H9 (cell line): ENCODE measurements around the gene RAI1. TPM values are rescaled to one million over a fixed set of nuclear protein-coding genes. Genes with fewer than 3 reads are reported as not detected.

ENCODE experiments used
- DNase-seq: peaks from one replicate; pipeline ENCODE4 v3.0.0-alpha.2; 2017
- H2AFZ ChIP-seq: one replicate; pipeline ENCODE4 v1.6.1; 2013; ENCODE audit warnings: mild to moderate bottlenecking, low read length, control low read depth, moderate library complexity
- H2AK5ac ChIP-seq: 2 replicates; pipeline ENCODE4 v1.6.1; 2013; ENCODE audit warnings: low read length, control low read depth, mixed read lengths; ENCODE audit not compliant: insufficient read length
- H2BK120ac ChIP-seq: one replicate; pipeline ENCODE4 v1.6.1; 2013; ENCODE audit warnings: low read depth, mild to moderate bottlenecking, low read length, control low read depth, inconsistent platforms; ENCODE audit not compliant: poor library complexity, severe bottlenecking
- H2BK12ac ChIP-seq: 2 replicates; pipeline ENCODE4 v1.6.1; 2013; ENCODE audit warnings: low read length, control low read depth, mixed read lengths, low read depth; ENCODE audit not compliant: insufficient read length
- H2BK15ac ChIP-seq: 2 replicates; pipeline ENCODE4 v1.6.1; 2013; ENCODE audit warnings: low read depth, low read length, control low read depth
- H2BK20ac ChIP-seq: one replicate; pipeline ENCODE4 v1.6.1; 2013; ENCODE audit warnings: low read depth, mild to moderate bottlenecking, low read length, control low read depth, inconsistent platforms; ENCODE audit not compliant: poor library complexity, severe bottlenecking
- H2BK5ac ChIP-seq: 2 replicates; pipeline ENCODE4 v1.6.1; 2013; ENCODE audit warnings: low read length, control low read depth, mixed read lengths; ENCODE audit not compliant: insufficient read length
- H3K14ac ChIP-seq: 2 replicates; pipeline ENCODE4 v1.6.1; 2013; ENCODE audit warnings: low read length, control low read depth; ENCODE audit not compliant: insufficient read depth
- H3K18ac ChIP-seq: 2 replicates; pipeline ENCODE4 v1.6.1; 2013; ENCODE audit warnings: low read depth, mild to moderate bottlenecking, mixed read lengths, low read length, control low read depth; ENCODE audit not compliant: insufficient read length
- H3K23ac ChIP-seq: 2 replicates; pipeline ENCODE4 v1.6.1; 2013; ENCODE audit warnings: low read length, control low read depth, mixed read lengths, low read depth; ENCODE audit not compliant: insufficient read length
- H3K23me2 ChIP-seq: 2 replicates; pipeline ENCODE4 v1.6.1; 2013; ENCODE audit warnings: low read depth, mild to moderate bottlenecking, mixed read lengths, low read length, control low read depth; ENCODE audit not compliant: insufficient read length, poor library complexity, severe bottlenecking
- H3K27ac ChIP-seq: 2 replicates; pipeline ENCODE4 v1.5.1; 2013; ENCODE audit warnings: low read length, control low read depth, mixed read lengths, low read depth; ENCODE audit not compliant: insufficient read length
- H3K27me3 ChIP-seq: 2 replicates; pipeline ENCODE4 v1.6.1; 2013; ENCODE audit warnings: low read length, control low read depth, inconsistent platforms; ENCODE audit not compliant: insufficient read depth
- H3K4ac ChIP-seq: 2 replicates; pipeline ENCODE4 v1.6.1; 2013; ENCODE audit warnings: low read depth, mild to moderate bottlenecking, control low read depth, inconsistent platforms, low read length, moderate library complexity
- H3K4me1 ChIP-seq: 2 replicates; pipeline ENCODE4 v1.6.1; 2013; ENCODE audit warnings: low read length, control low read depth, inconsistent platforms; ENCODE audit not compliant: insufficient read depth
- H3K4me2 ChIP-seq: 2 replicates; pipeline ENCODE4 v1.6.1; 2013; ENCODE audit warnings: low read length, control low read depth, mixed read lengths; ENCODE audit not compliant: insufficient read length, insufficient read depth
- H3K56ac ChIP-seq: 2 replicates; pipeline ENCODE4 v1.6.1; 2013; ENCODE audit warnings: low read depth, mild to moderate bottlenecking, mixed read lengths, low read length, control low read depth; ENCODE audit not compliant: insufficient read length
- H3K79me1 ChIP-seq: 2 replicates; pipeline ENCODE4 v1.6.1; 2013; ENCODE audit warnings: low read depth, mild to moderate bottlenecking, moderate library complexity, low read length, control low read depth, inconsistent platforms; ENCODE audit not compliant: insufficient read depth, poor library complexity, severe bottlenecking
- H3K79me2 ChIP-seq: 2 replicates; pipeline ENCODE4 v1.6.1; 2013; ENCODE audit warnings: low read length, control low read depth, inconsistent platforms; ENCODE audit not compliant: insufficient read depth
- H3K9ac ChIP-seq: 2 replicates; pipeline ENCODE4 v1.6.1; 2013; ENCODE audit warnings: low read length, control low read depth, mixed read lengths; ENCODE audit not compliant: insufficient read length; ENCODE audit errors: extremely low read depth
- H3K9me3 ChIP-seq: one replicate; pipeline ENCODE4 v1.6.1; 2013; ENCODE audit warnings: low read depth, low read length, inconsistent platforms; ENCODE audit not compliant: control insufficient read depth
- H3T11ph ChIP-seq: one replicate; pipeline ENCODE4 v1.6.1; 2013; ENCODE audit warnings: mild to moderate bottlenecking, low read length, control low read depth, inconsistent platforms
- H4K20me1 ChIP-seq: one replicate; pipeline ENCODE4 v1.6.1; 2013; ENCODE audit not compliant: control insufficient read depth, insufficient read length, insufficient read depth
- H4K5ac ChIP-seq: 2 replicates; pipeline ENCODE4 v1.6.1; 2013; ENCODE audit warnings: low read depth, mild to moderate bottlenecking, mixed read lengths, low read length, control low read depth; ENCODE audit not compliant: insufficient read length
- H4K8ac ChIP-seq: replicated peaks from 2 replicates; pipeline ENCODE4 v1.6.1; 2013; ENCODE audit warnings: low read length, control low read depth, mixed read lengths, low read depth; ENCODE audit not compliant: insufficient read length
- H4K91ac ChIP-seq: 2 replicates; pipeline ENCODE4 v1.6.1; 2013; ENCODE audit warnings: low read depth, mild to moderate bottlenecking, moderate library complexity, mixed read lengths, low read length, control low read depth; ENCODE audit not compliant: insufficient read length
- H3K27ac Mint-ChIP-seq, 3 experiments: 2 replicates in 2 of 3; 3 replicates in 1 of 3; pipeline ENCODE4 v1.8.0; 2020 to 2021; ENCODE audit warnings: mixed read lengths in 3 of 3, mild to moderate bottlenecking in 1 of 3, moderate library complexity in 1 of 3
- H3K27me3 Mint-ChIP-seq: 2 replicates; pipeline ENCODE4 v1.8.0; 2021; ENCODE audit warnings: low read depth, mild to moderate bottlenecking, moderate library complexity, mixed read lengths
- H3K36me3 Mint-ChIP-seq, 3 experiments: 2 replicates in 2 of 3; 3 replicates in 1 of 3; pipeline ENCODE4 v1.8.0; 2020 to 2021; ENCODE audit warnings: low read depth in 3 of 3, mixed read lengths in 3 of 3; ENCODE audit not compliant: insufficient read depth in 1 of 3
- H3K4me1 Mint-ChIP-seq, 2 experiments: 2 replicates each; pipeline ENCODE4 v1.8.0; 2020; ENCODE audit warnings: mixed read lengths in 2 of 2
- H3K4me3 Mint-ChIP-seq, 2 experiments: 2 replicates in 1 of 2; 3 replicates in 1 of 2; pipeline ENCODE4 v1.8.0; 2020 to 2021; ENCODE audit warnings: mild to moderate bottlenecking in 2 of 2, mixed read lengths in 2 of 2, moderate library complexity in 1 of 2
- H3K9me3 Mint-ChIP-seq, 2 experiments: 2 replicates in 1 of 2; 3 replicates in 1 of 2; pipeline ENCODE4 v1.8.0; 2020; ENCODE audit warnings: mild to moderate bottlenecking in 2 of 2, mixed read lengths in 2 of 2, moderate library complexity in 1 of 2
- CTCF ChIP-seq: fragments of 200-600 bp; sonication (generic); conservative IDR thresholded peaks from 3 replicates; pipeline ENCODE4 v1.8.0; 2021; ENCODE audit warnings: antibody characterized with exemption, mild to moderate bottlenecking
- WGBS: extraction: QIAGEN DNeasy Blood & Tissue Kit; methylation state at CpG from one replicate; pipeline ENCODE4 v1.1.7; 2013; ENCODE audit warnings: missing lambda C conversion rate, low lambda C conversion rate, mixed read lengths; ENCODE audit not compliant: insufficient read length; ENCODE audit errors: extremely low coverage; 5-methylcytosine and 5-hydroxymethylcytosine counted together
- total RNA-seq: library from RNA; stranded (reverse); gene quantifications from 2 replicates; pipeline ENCODE4 v1.2.1, GENCODE V29; 2021

Gene RAI1
- total RNA-seq, 1 experiment from 2014 or later: 1.5 TPM

DNA sequence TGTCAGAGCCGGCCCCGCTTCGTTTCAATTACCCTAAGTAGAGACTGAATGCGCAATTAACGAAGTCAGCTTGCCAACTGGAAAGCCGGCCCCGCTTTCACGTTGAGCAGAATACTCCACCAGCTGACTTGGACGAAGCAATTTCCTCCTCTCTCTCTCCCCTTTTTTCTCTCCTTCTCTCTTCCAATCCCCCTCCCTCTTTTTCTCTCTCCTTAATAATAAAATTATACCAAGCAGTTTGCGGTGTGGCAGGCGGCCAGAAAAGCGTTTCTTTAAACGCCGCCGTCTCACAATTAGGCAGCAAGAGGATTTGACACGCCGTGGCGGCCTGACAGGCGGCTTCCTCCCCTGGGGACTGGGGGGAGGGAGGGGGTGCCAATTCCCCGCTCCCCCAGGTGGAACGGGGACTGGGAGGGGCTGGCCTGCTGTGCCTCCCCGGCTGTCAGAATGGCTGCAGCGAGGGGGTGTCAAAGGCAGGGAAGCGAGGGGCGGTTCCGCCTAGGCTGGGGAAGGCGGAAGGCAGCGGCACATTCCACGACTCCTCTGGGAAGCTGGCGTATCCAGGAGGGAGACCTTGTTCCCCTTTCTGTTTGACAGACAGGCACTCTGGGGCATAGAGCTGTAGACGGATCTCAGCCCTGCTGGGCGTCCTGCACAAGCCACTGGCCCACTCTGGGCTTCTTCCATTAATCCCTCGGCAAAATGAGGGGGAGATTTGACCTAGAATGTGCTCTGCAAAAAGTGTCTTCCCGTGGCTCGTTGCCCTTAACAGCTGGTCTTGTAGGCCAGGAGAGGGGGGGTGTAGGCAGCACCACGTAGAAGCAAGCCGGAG lies 102.8 kb downstream of the RAI1 start:
- Histone ChIP-seq H3K23me2 (peaks cover 26% of the 10 kb centered on the region), H2BK120ac (no peak overlapping the region), H3K27ac (no peak overlapping the region), H4K5ac (no peak overlapping the region), H3K56ac (no peak overlapping the region), H3K79me1 (no peaks in the 10 kb centered on the region), H2AK5ac (no peak overlapping the region), H3K27me3 (no peaks in the 10 kb centered on the region; the same call in 1 of the 2 replicates), H3K4ac (no peak overlapping the region), H2BK5ac (no peak overlapping the region), H4K20me1 (peaks cover 4% of the 10 kb centered on the region), H3K18ac (no peak overlapping the region), H4K8ac (no peak overlapping the region), H2BK20ac (no peak overlapping the region), H2BK12ac (no peak overlapping the region), H3K14ac (no peak overlapping the region), H3K4me2 (peak overlapping the region; percentile 90), H3T11ph (no peak overlapping the region), H3K79me2 (no peaks in the 10 kb centered on the region), H3K9me3 (no peaks in the 10 kb centered on the region), H4K91ac (no peak overlapping the region), H2BK15ac (no peak overlapping the region), H3K23ac (no peak overlapping the region), H3K4me1 (no peaks in the 10 kb centered on the region), H3K9ac (no peak overlapping the region), H2AFZ (no peak overlapping the region)
- H3K36me3 Mint-ChIP-seq: no peaks in the 10 kb centered on the region; a peak in 1 of 7 replicates
- DNase-seq: peak; percentile 67
- H3K9me3 Mint-ChIP-seq: no peaks in the 10 kb centered on the region; a peak in 1 of 5 replicates
- peak overlapping the region in 1 of 3 experiments; percentile 52; a peak in 1 of 7 replicates for H3K27ac Mint-ChIP-seq
- no CpG with 5 or more reads among the region's 37 CpGs for WGBS
- H3K27me3 Mint-ChIP-seq: peaks cover 68% of the 10 kb centered on the region
- TF ChIP-seq CTCF: no peak
- H3K4me1 Mint-ChIP-seq: peaks cover 31 to 61% of the 10 kb centered on the region in 2 experiments
- H3K4me3 Mint-ChIP-seq: peak overlapping the region; percentile 67 to 87
